Measurements from ENCODE around the gene PSD4. TPM values are rescaled to one million over a fixed set of nuclear protein-coding genes. Genes with fewer than 3 reads are reported as not detected.

Gene PSD4
- total and polyA plus RNA-seq, 4 donors, result 0.79 to 17.8 (median 6.5) TPM

- H3K27me3 ChIP-seq (ENCODE audit: control insufficient read depth in 1 of 2, insufficient read depth in 2 of 2, low read length in 1 of 2), result no peaks in the 10 kb centered on the region
- no peaks in the 10 kb centered on the region for H3K4me1 ChIP-seq (ENCODE audit: control insufficient read depth in 1 of 2, insufficient read depth in 2 of 2, low read length in 2 of 2)
- no peaks in the 10 kb centered on the region for H3K36me3 ChIP-seq (ENCODE audit: control insufficient read depth in 1 of 2, insufficient read depth in 2 of 2, low read length in 1 of 2)
- H3K27ac ChIP-seq (ENCODE audit: low read depth in 1 of 2, low read length in 2 of 2), result no peak overlapping the region
- DNase-seq, result peak in 1 of 2 donors; percentile 8
- ATAC-seq (ENCODE audit: low FRiP score), result no peak
- WGBS, 2 donors, result 82 to 88% methylated on average over 8 of the region's 8 CpGs
- H3K9me3 ChIP-seq (ENCODE audit: control insufficient read depth, low read length), result no peaks in the 10 kb centered on the region
- intact Hi-C loops (cut with DNase I), result no loop called here
- no peak overlapping the region for H3K4me3 ChIP-seq (ENCODE audit: low read length in 2 of 2)
Measured at GRCh38 chr2:113179446-113180045, 5.8 kb downstream of the PSD4 start.

GRCh38 chr2:113180131-113180946 lies 6.6 kb downstream of the PSD4 start:
- WGBS, 2 donors, result 81 to 85% methylated on average over 17 of the region's 17 CpGs
- ATAC-seq (ENCODE audit: low FRiP score) (no peak), DNase-seq (peak in 1 of 2 donors; percentile 21)
- Histone ChIP-seq H3K27ac (ENCODE audit: low read depth in 1 of 2, low read length in 2 of 2) (no peak overlapping the region), H3K4me3 (ENCODE audit: low read length in 2 of 2) (no peak overlapping the region), H3K4me1 (ENCODE audit: control insufficient read depth in 1 of 2, insufficient read depth in 2 of 2, low read length in 2 of 2) (no peaks in the 10 kb centered on the region), H3K27me3 (ENCODE audit: control insufficient read depth in 1 of 2, insufficient read depth in 2 of 2, low read length in 1 of 2) (no peaks in the 10 kb centered on the region), H3K36me3 (ENCODE audit: control insufficient read depth in 1 of 2, insufficient read depth in 2 of 2, low read length in 1 of 2) (no peaks in the 10 kb centered on the region), H3K9me3 (ENCODE audit: control insufficient read depth, low read length) (no peaks in the 10 kb centered on the region)
- intact Hi-C loops (cut with DNase I), result no loop called here

GRCh38 chr2:113181258-113182051 lies 7.7 kb downstream of the PSD4 start:
- Histone ChIP-seq H3K4me1 (ENCODE audit: control insufficient read depth in 1 of 2, insufficient read depth in 2 of 2, low read length in 2 of 2) (no peaks in the 10 kb centered on the region), H3K9me3 (ENCODE audit: control insufficient read depth, low read length) (no peaks in the 10 kb centered on the region), H3K36me3 (ENCODE audit: control insufficient read depth in 1 of 2, insufficient read depth in 2 of 2, low read length in 1 of 2) (no peaks in the 10 kb centered on the region), H3K27me3 (ENCODE audit: control insufficient read depth in 1 of 2, insufficient read depth in 2 of 2, low read length in 1 of 2) (no peaks in the 10 kb centered on the region), H3K27ac (ENCODE audit: low read depth in 1 of 2, low read length in 2 of 2) (no peak overlapping the region), H3K4me3 (ENCODE audit: low read length in 2 of 2) (no peak overlapping the region)
- no peak for ATAC-seq (ENCODE audit: low FRiP score)
- WGBS, 2 donors, result 72 to 78% methylated on average over 8 of the region's 8 CpGs
- peak in 1 of 2 donors; percentile 34 for DNase-seq
- intact Hi-C loops (cut with DNase I), result no loop called here

GRCh38 chr2:113182471-113183260 lies 8.9 kb downstream of the PSD4 start:
- H3K27ac ChIP-seq (ENCODE audit: low read depth in 1 of 2, low read length in 2 of 2), result no peak overlapping the region
- no peak for ATAC-seq (ENCODE audit: low FRiP score)
- WGBS, 2 donors, result 91 to 92% methylated on average over 15 of the region's 15 CpGs
- H3K4me1 ChIP-seq (ENCODE audit: control insufficient read depth in 1 of 2, insufficient read depth in 2 of 2, low read length in 2 of 2), result no peaks in the 10 kb centered on the region
- peak; percentile 43 to 48 for DNase-seq
- intact Hi-C loops (cut with DNase I), result no loop called here
- no peaks in the 10 kb centered on the region for H3K27me3 ChIP-seq (ENCODE audit: control insufficient read depth in 1 of 2, insufficient read depth in 2 of 2, low read length in 1 of 2)
- H3K9me3 ChIP-seq (ENCODE audit: control insufficient read depth, low read length), result no peaks in the 10 kb centered on the region
- H3K4me3 ChIP-seq (ENCODE audit: low read length in 2 of 2), result no peak overlapping the region
- H3K36me3 ChIP-seq (ENCODE audit: control insufficient read depth in 1 of 2, insufficient read depth in 2 of 2, low read length in 1 of 2), result no peaks in the 10 kb centered on the region

GRCh38 chr2:113183264-113183663 lies 9.5 kb downstream of the PSD4 start:
- 91 to 92% methylated on average over 8 of the region's 8 CpGs for WGBS, 2 donors
- intact Hi-C loops (cut with DNase I), result no loop called here
- Histone ChIP-seq H3K36me3 (ENCODE audit: control insufficient read depth in 1 of 2, insufficient read depth in 2 of 2, low read length in 1 of 2) (no peaks in the 10 kb centered on the region), H3K27ac (ENCODE audit: low read depth in 1 of 2, low read length in 2 of 2) (no peak overlapping the region), H3K4me1 (ENCODE audit: control insufficient read depth in 1 of 2, insufficient read depth in 2 of 2, low read length in 2 of 2) (no peaks in the 10 kb centered on the region), H3K27me3 (ENCODE audit: control insufficient read depth in 1 of 2, insufficient read depth in 2 of 2, low read length in 1 of 2) (no peaks in the 10 kb centered on the region), H3K4me3 (ENCODE audit: low read length in 2 of 2) (no peak overlapping the region), H3K9me3 (ENCODE audit: control insufficient read depth, low read length) (no peaks in the 10 kb centered on the region)
- ATAC-seq (ENCODE audit: low FRiP score) (no peak), DNase-seq (peak in 1 of 2 donors; percentile 35)

GRCh38 chr2:113183703-113184102 lies 9.9 kb downstream of the PSD4 start:
- peak in 1 of 2 donors; percentile 5 for DNase-seq
- Histone ChIP-seq H3K4me3 (ENCODE audit: low read length in 2 of 2) (no peak overlapping the region), H3K36me3 (ENCODE audit: control insufficient read depth in 1 of 2, insufficient read depth in 2 of 2, low read length in 1 of 2) (no peaks in the 10 kb centered on the region), H3K9me3 (ENCODE audit: control insufficient read depth, low read length) (no peaks in the 10 kb centered on the region), H3K4me1 (ENCODE audit: control insufficient read depth in 1 of 2, insufficient read depth in 2 of 2, low read length in 2 of 2) (no peaks in the 10 kb centered on the region), H3K27me3 (ENCODE audit: control insufficient read depth in 1 of 2, insufficient read depth in 2 of 2, low read length in 1 of 2) (no peaks in the 10 kb centered on the region), H3K27ac (ENCODE audit: low read depth in 1 of 2, low read length in 2 of 2) (no peak overlapping the region)
- intact Hi-C loops (cut with DNase I), result no loop called here
- no peak for ATAC-seq (ENCODE audit: low FRiP score)
- WGBS, 2 donors, result 82 to 88% methylated on average over 2 of the region's 2 CpGs

GRCh38 chr2:113184531-113185230 lies 10.9 kb downstream of the PSD4 start:
- Histone ChIP-seq H3K27ac (ENCODE audit: low read depth in 1 of 2, low read length in 2 of 2) (no peak overlapping the region), H3K27me3 (ENCODE audit: control insufficient read depth in 1 of 2, insufficient read depth in 2 of 2, low read length in 1 of 2) (no peaks in the 10 kb centered on the region), H3K36me3 (ENCODE audit: control insufficient read depth in 1 of 2, insufficient read depth in 2 of 2, low read length in 1 of 2) (no peaks in the 10 kb centered on the region), H3K4me1 (ENCODE audit: control insufficient read depth in 1 of 2, insufficient read depth in 2 of 2, low read length in 2 of 2) (no peaks in the 10 kb centered on the region), H3K9me3 (ENCODE audit: control insufficient read depth, low read length) (no peaks in the 10 kb centered on the region), H3K4me3 (ENCODE audit: low read length in 2 of 2) (no peak overlapping the region)
- ATAC-seq (ENCODE audit: low FRiP score) (no peak), DNase-seq (peak; percentile 33 to 56)
- intact Hi-C loops (cut with DNase I), result no loop called here
- 87 to 95% methylated on average over 7 to 8 of the region's 8 CpGs for WGBS, 2 donors

Data from aorta (tissue), 5 donors.